H54 (cell line): ENCODE results near the gene UNC45A.

Source experiments
- DNase-seq: peaks from one replicate; pipeline ENCODE4 v3.0.0; 2011; ENCODE audit warnings: low spot score, mixed read lengths; ENCODE audit not compliant: insufficient read length
- FAIRE-seq: peaks from 3 replicates; lab custom pipeline; 2011; peaks lifted over from hg19 to GRCh38; lab: Jason Lieb, UNC
- POLR2A ChIP-seq: IDR thresholded peaks from 2 replicates; pipeline ENCODE4 v1.6.1; 2011; ENCODE audit warnings: low read depth, mild to moderate bottlenecking, low read length

Gene UNC45A

DNA sequence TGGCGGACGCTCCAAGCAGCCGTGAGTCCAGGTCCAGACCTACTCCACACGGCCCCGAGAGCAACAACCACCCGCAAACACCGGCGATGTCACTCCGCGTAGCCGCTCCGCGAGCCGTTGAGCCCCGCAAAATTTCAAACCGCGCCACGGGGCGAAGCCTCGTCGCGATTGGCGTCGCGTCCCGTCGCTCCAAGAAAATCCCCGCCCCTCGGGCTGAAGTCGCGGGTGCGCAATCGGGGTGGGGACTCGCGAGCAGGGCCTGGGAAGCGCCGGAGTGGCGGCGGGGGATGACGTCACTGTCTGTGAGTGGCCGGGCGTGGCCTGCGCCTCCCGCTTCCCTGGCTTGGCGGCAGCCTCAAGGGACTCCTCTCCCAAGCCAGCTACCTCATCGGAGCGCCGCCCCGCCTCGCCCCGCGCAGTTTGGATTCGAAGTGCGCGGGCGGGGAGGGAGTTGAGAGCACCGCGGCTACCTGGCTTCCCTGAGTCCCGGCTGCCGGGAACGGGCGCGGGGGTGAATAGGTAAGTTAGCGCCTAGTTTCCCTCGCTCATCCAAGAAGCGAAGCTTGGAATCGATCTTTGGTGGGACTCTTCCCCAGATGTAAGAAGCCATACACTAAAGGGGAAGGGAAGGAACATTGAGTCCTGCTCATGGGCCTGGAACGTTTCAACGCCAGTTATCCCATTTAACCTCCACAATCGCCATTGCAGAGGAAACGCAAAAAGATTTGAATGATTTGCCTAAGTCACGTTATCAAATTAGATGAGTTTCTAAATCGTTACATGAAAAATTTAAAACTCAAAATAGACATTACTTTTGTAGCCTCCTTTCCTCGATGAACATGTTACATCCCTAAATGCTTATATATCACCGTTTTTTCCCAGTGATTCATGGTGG, 59.6 kb downstream of the UNC45A start, which contains the start of gene PRC1:
PRC1 (minus strand) TSS at position 119 of the 895 bp plus-strand sequence; CDS start at position 1, 118 bp downstream.
- peak; percentile 82 for TF ChIP-seq POLR2A
- FAIRE-seq (no peak), DNase-seq (peak; percentile 93)

DNA sequence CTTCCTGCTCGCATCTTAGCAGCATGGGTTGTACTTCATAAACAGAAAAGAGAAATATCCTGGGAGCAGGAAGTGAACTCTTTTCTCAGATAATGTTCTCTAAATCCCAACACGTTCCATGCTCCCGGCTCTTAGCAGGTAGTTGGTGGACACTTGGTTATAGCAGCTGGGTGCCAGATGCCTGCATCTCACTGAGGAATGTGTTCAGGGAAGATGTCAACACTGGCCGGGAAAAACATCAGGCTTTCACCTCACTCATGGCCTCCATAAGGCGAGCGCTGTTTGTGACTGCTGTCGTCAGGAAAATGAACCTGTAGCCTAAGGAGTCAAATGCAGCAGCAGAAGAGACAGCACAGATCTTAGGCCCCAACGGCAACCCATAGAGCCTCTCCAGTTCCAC, 63.7 kb downstream of the UNC45A start:
- DNase-seq (no peak), FAIRE-seq (no peak)
- TF ChIP-seq POLR2A, result no peak

DNA sequence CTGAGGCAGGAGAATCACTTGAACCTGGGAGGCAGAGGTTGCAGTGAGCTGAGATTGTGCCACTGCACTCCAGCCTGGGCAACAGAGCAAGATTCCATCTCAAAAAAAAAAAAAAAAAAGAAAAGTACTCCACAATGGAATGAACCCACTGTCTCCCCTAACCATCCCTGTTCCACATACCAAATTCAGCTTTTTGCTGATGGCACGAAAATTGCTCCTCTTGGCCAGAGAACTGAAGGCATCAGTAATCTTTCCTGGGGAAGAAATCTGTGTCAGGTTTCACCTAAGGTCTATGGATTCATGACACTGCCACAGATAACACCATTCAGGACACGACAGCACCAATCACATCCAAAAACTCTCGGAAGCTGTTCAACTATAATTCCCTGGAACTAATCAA, 66.1 kb downstream of the UNC45A start:
- no peak for TF ChIP-seq POLR2A
- FAIRE-seq (no peak), DNase-seq (no peak)
